Heart left ventricle (tissue), 16 donors: Measurements from ENCODE around the gene WDR35. TPM values are rescaled to one million over a fixed set of nuclear protein-coding genes. Genes with fewer than 3 reads are reported as not detected.

ENCODE experiments used
- ATAC-seq, 4 donors: fragments of 200-7000 bp; cut with Tn5 transposase; one replicate each; pipeline ENCODE4 v1.9.1; 2020 to 2022; ENCODE audit warnings: moderate library complexity in 4 of 4, mild to moderate bottlenecking in 3 of 4, moderate number of reproducible peaks in 1 of 4
- DNase-seq, 5 donors: peaks; one replicate each; pipeline ENCODE4 v3.0.0-alpha.2; 2020
- H3K27ac ChIP-seq, 12 donors: fragments of 200-600 bp; sonication (generic) in 4 of 12; one replicate each; pipeline versions ENCODE4 v1.5.0 to v1.8.0; 2016 to 2022; ENCODE audit warnings: mild to moderate bottlenecking in 2 of 12
- H3K27me3 ChIP-seq, 9 donors: fragments of 200-600 bp; sonication (generic) in 2 of 9; one replicate each; pipeline versions ENCODE4 v1.5.1 to v1.8.0; 2016 to 2022; ENCODE audit warnings: mild to moderate bottlenecking in 3 of 9
- H3K36me3 ChIP-seq, 9 donors: fragments of 200-600 bp; sonication (generic) in 2 of 9; one replicate each; pipeline versions ENCODE4 v1.5.0 to v1.8.0; 2018 to 2022; ENCODE audit warnings: mild to moderate bottlenecking in 2 of 9
- H3K4me1 ChIP-seq, 12 donors: fragments of 200-600 bp; sonication (generic) in 4 of 12; one replicate each; pipeline versions ENCODE4 v1.5.0 to v1.8.0; 2016 to 2022; ENCODE audit warnings: mild to moderate bottlenecking in 3 of 12
- H3K4me3 ChIP-seq, 12 donors: fragments of 200-600 bp; sonication (generic) in 4 of 12; one replicate each; pipeline versions ENCODE4 v1.5.0 to v1.8.0; 2017 to 2022; ENCODE audit warnings: mild to moderate bottlenecking in 9 of 12, moderate library complexity in 4 of 12
- H3K9me3 ChIP-seq, 12 donors: fragments of 200-600 bp; sonication (generic) in 4 of 12; one replicate each; pipeline versions ENCODE4 v1.5.0 to v1.8.0; 2016 to 2022; ENCODE audit warnings: mild to moderate bottlenecking in 1 of 12
- CTCF ChIP-seq, 12 donors: fragments of 200-600 bp; sonication (generic) in 4 of 12; IDR thresholded peaks; one replicate each; pipeline versions ENCODE4 v1.5.0 to v1.8.0; 2018 to 2022; ENCODE audit warnings: antibody characterized with exemption in 12 of 12, mild to moderate bottlenecking in 5 of 12
- POLR2A ChIP-seq, 2 donors: fragments of 450-650 bp; IDR thresholded peaks; one replicate each; pipeline ENCODE4 v1.6.1; 2017; ENCODE audit warnings: antibody characterized with exemption in 2 of 2, mild to moderate bottlenecking in 2 of 2, moderate library complexity in 2 of 2
- WGBS, 4 donors: extraction: QIAGEN DNeasy Blood & Tissue Kit in 2 of 4; methylation state at CpG; one replicate each; pipeline versions ENCODE4 v1.1.5 to v1.1.7; 2013 to 2018; 5-methylcytosine and 5-hydroxymethylcytosine counted together
- intact Hi-C, 10 donors: fragments of 100-400 bp; cut with DNase I; formaldehyde crosslinking; loops; one replicate each; pipeline versions ENCODE4 v1.11.1 to v1.14.2; 2022
- polyA plus RNA-seq, 2 donors: library from polyadenylated mRNA; stranded (reverse); fragments of 200-250 nt; gene quantifications; one replicate each; pipeline ENCODE4 v1.2.3, GENCODE V29; 2013
- total RNA-seq, 9 donors: library from RNA; depleted of rRNA in 2 of 9; stranded (reverse); fragments of >200 nt in 2 of 9; fragmentation: NEBNext Ultra II Directional in 3 of 9; extraction: Animal tissue kit (Norgen Biotek cat#: 25700) in 3 of 9; gene quantifications; one replicate each; pipeline versions ENCODE4 v1.1.0 to v1.2.4, GENCODE V29; 2016 to 2023
- donor health status: ischemic (EF 13 %, LVEDD 7.1; RV severe dilation, severe dysfunction).
- donor health status: healthy with polysubstance abuse.
- donor health status: DM: no; HTN: yes; CAD: no.
- donor health status: DM: no; HTN: no; CAD: no.
- donor health status: ischemic (EF 25% LVEDD 6.9; RV normal size, moderate dysfunction).
- donor health status: ischemic (EF 25% LVEDD 5.7; RV mildly dilated, moderate dysfunction).
- donor health status: healthy.
- donor health status: DM: yes; HTN: yes; CAD: no.
- donor health status: ischemic (EF 35%, LVEDD 5.7; RV mildly dilated, moderate dysfunction).
- donor health status: nonischemic (EF 11% LVEDD 7.7; RV severe dilation, severe dysfunction).
- donor health status: DM: yes; HTN: yes; CAD: no.
- donor health status: PGD.
- donor health status: ischemic (EF 29% LVEDD 5.4; RV normal size, mild dysfunction).
- donor health status: nonischemic (EF 23%, LVEDD 6.1; RV moderate dilation, normal function).

WDR35 gene
- total and polyA plus RNA-seq, 11 donors = 1.1 to 8.5 (median 5.0) TPM

GRCh38 chr2:20021405-20022009 lies 31.6 kb upstream of the WDR35 start:
- peaks cover 0 to 18% (median 0%) of the 10 kb centered on the region in 12 donors for H3K9me3 ChIP-seq
- 73 to 96% (median 92%) methylated on average over 3 of the region's 3 CpGs for WGBS, 4 donors
- no peaks in the 10 kb centered on the region for H3K27me3 ChIP-seq
- DNase-seq (no peak), ATAC-seq (no peak)
- no peak overlapping the region for H3K27ac ChIP-seq
- intact Hi-C loops = no loop called here
- no peak overlapping the region for H3K4me3 ChIP-seq
- no peaks in the 10 kb centered on the region for H3K4me1 ChIP-seq
- peaks cover 0 to 4% (median 0%) of the 10 kb centered on the region in 9 donors for H3K36me3 ChIP-seq
- TF ChIP-seq CTCF (IDR thresholded peaks at IDR 0.05) (no peak), POLR2A (IDR thresholded peaks at IDR 0.05) (no peak)

DNA sequence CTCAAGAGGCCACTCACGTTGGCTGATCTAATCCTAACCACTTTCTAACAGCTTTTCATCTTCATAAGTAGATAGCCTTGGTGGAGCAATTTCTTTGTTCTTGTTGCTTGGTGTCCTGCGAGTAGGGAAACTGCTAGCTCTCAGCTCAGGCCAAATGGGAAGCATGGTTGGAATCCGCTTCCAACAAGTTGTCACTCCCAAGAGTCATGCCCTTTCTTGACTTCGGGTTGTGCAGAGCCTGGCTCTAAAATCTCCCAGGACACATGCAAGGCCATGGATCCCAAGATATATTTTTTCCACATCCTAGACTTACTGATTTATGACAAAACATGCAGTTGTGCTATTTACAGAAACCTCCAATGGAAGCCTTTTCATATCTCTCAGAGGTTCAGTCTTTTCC lies 29.8 kb upstream of the WDR35 start:
- no peaks in the 10 kb centered on the region for H3K4me1 ChIP-seq
- H3K36me3 ChIP-seq = no peaks in the 10 kb centered on the region
- H3K9me3 ChIP-seq = peaks cover 0 to 18% (median 0%) of the 10 kb centered on the region in 12 donors
- no peak overlapping the region for H3K27ac ChIP-seq
- intact Hi-C loops = loop anchor here in 1 of 10 donors (5.0 kb wide), 1 partner anchor 33 kb away; the partner anchor contains the start of gene LAPTM4A
- H3K27me3 ChIP-seq = no peaks in the 10 kb centered on the region
- WGBS, 4 donors = 72 to 85% (median 79%) methylated on average over 4 of the region's 4 CpGs
- ATAC-seq = peak in 1 of 4 donors; percentile 36
- no peak overlapping the region for H3K4me3 ChIP-seq
- TF ChIP-seq POLR2A (IDR thresholded peaks at IDR 0.05) (no peak), CTCF (IDR thresholded peaks at IDR 0.05) (no peak)
- peak in 1 of 5 donors; percentile 21 for DNase-seq

- no peak overlapping the region for H3K27ac ChIP-seq
- H3K4me3 ChIP-seq = no peak overlapping the region
- no peaks in the 10 kb centered on the region for H3K4me1 ChIP-seq
- H3K27me3 ChIP-seq = peaks cover 0 to 3% (median 0%) of the 10 kb centered on the region in 9 donors
- no peaks in the 10 kb centered on the region for H3K36me3 ChIP-seq
- ATAC-seq (peak in 1 of 4 donors; percentile 57), DNase-seq (no peak)
- intact Hi-C loops = loop anchor here in 1 of 10 donors (5.0 kb wide), 1 partner anchor 34 kb away; the partner anchor contains the start of gene LAPTM4A
- peaks cover 0 to 19% (median 0%) of the 10 kb centered on the region in 12 donors for H3K9me3 ChIP-seq
- 71 to 81% (median 77%) methylated on average over 2 of the region's 2 CpGs for WGBS, 4 donors
- TF ChIP-seq CTCF (IDR thresholded peaks at IDR 0.05) (no peak), POLR2A (IDR thresholded peaks at IDR 0.05) (no peak)
These were observed 28.8 kb upstream of the WDR35 start for GRCh38 chr2:20018601-20019152.

DNA sequence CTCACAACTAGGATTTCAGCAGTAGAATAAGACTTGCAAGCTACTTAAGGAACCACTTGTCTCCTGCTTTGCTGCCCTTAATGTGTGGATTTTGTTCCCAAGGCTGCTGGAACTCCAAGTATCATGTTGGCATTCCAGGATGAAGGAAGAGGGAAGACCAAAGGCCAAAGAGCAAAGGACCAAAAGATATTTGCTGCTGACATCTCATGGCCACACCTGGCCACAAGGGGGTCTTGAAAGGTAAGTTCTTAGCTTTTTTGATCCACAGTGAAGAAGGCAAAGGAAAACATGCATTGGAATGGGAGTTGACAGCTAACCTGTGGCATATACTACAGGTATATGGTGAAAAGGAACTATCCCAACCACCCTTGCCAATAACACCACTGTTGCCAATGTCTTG lies 26.4 kb upstream of the WDR35 start:
- Histone ChIP-seq H3K4me3 (no peak overlapping the region), H3K27ac (no peak overlapping the region), H3K9me3 (peaks cover 0 to 12% (median 0%) of the 10 kb centered on the region in 12 donors), H3K4me1 (peaks cover 0 to 16% (median 9%) of the 10 kb centered on the region in 12 donors), H3K36me3 (no peaks in the 10 kb centered on the region), H3K27me3 (peaks cover 0 to 26% (median 0%) of the 10 kb centered on the region in 9 donors)
- DNase-seq (no peak), ATAC-seq (no peak)
- intact Hi-C loops = loop anchor here in 3 of 10 donors (2.0 to 5.0 kb wide), 3 partner anchors 36 to 78 kb away; partner anchors contain the start of gene LAPTM4A (in 1 of the 3)
- no peak for TF ChIP-seq POLR2A (IDR thresholded peaks at IDR 0.05)
